NCI-H2171 treated with DMSO at 0.1 percent for 48 hours (cell line): ENCODE data around the gene BANP.
"Not testable (repeated sequence)": the region's sequence is repeated elsewhere in the genome, so short reads cannot be mapped to it uniquely, and the experiment has no call there.

Source experiments
- DNase-seq: peaks from one replicate; lab custom pipeline; 2025; lab: John Stamatoyannopoulos, UW

BANP gene

GRCh38 chr16:88015806-88016140 lies 64.5 kb downstream of the BANP start:
- no peak for DNase-seq

- not testable (repeated sequence) for DNase-seq
These were observed 65.2 kb downstream of the BANP start for GRCh38 chr16:88016386-88016785.

GRCh38 chr16:88016964-88017363 lies 65.7 kb downstream of the BANP start:
- no peak for DNase-seq

- no peak for DNase-seq
These were observed 66.4 kb downstream of the BANP start for GRCh38 chr16:88017587-88018101.

- not testable (repeated sequence) for DNase-seq
These were observed 67.1 kb downstream of the BANP start for GRCh38 chr16:88018382-88018781.

- DNase-seq: peak; percentile 4
These were observed 68.0 kb downstream of the BANP start for GRCh38 chr16:88019041-88019820.

- no peak for DNase-seq
These were observed 68.7 kb downstream of the BANP start for GRCh38 chr16:88019821-88020515.

GRCh38 chr16:88020516-88020885 lies 69.3 kb downstream of the BANP start:
- DNase-seq: no peak

GRCh38 chr16:88021041-88021970 lies 70.1 kb downstream of the BANP start:
- DNase-seq: not testable (repeated sequence)

- DNase-seq: no peak
These were observed 71.1 kb downstream of the BANP start for GRCh38 chr16:88022076-88023042.

GRCh38 chr16:88023366-88023765 lies 72.1 kb downstream of the BANP start:
- DNase-seq: no peak

GRCh38 chr16:88023786-88024185 lies 72.6 kb downstream of the BANP start:
- DNase-seq: no peak

- not testable (repeated sequence) for DNase-seq
These were observed 73.4 kb downstream of the BANP start for GRCh38 chr16:88024491-88025085.

- not testable (repeated sequence) for DNase-seq
These were observed 73.9 kb downstream of the BANP start for GRCh38 chr16:88025086-88025492.

GRCh38 chr16:88025828-88026555 lies 74.8 kb downstream of the BANP start:
- not testable (repeated sequence) for DNase-seq

GRCh38 chr16:88026964-88027938 lies 76.0 kb downstream of the BANP start:
- no peak for DNase-seq

- DNase-seq: not testable (repeated sequence)
These were observed 77.1 kb downstream of the BANP start for GRCh38 chr16:88028177-88028930.

GRCh38 chr16:88030498-88030897 lies 79.3 kb downstream of the BANP start:
- no peak for DNase-seq
